Measurements from ENCODE around the gene FKBP7. TPM values are rescaled to one million over a fixed set of nuclear protein-coding genes. Genes with fewer than 3 reads are reported as not detected.
"Not testable (repeated sequence)": the region's sequence is repeated elsewhere in the genome, so short reads cannot be mapped to it uniquely, and the experiment has no call there.

FKBP7 gene
- total RNA-seq, 1 experiment from 2014 or later: 4.8 TPM

DNA sequence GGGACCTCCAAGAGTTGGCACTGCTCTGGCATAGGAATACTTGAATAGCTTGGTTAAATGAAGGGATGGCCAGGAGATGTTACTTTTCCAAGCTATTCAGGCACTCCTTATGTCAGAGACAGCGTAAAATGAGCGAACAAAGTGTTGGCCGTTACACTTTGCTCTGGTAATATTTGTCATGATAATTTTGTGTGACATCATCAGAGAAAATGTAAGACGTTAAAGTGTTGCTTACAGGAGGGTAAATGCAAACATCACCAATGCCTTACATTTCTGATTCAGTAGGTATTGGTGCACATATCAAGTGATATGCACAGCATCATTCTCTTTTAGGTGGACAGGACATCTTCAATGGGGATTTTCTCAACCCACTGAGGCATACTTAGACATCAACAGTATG lies 47.9 kb upstream of the FKBP7 start:
- no peak overlapping the region for H2AFZ ChIP-seq (ENCODE audit: low read length)
- Mint-ChIP-seq H3K27me3 (ENCODE audit: low read depth) (no peaks in the 10 kb centered on the region), H3K4me1 (peaks cover 4 to 12% of the 10 kb centered on the region in 2 experiments; a peak in 3 of 4 replicates), H3K27ac (no peak overlapping the region), H3K36me3 (ENCODE audit: insufficient read depth in 1 of 3, low read depth in 3 of 3) (peaks cover 0 to 10% (median under 1%) of the 10 kb centered on the region in 3 experiments; a peak in 5 of 7 replicates), H3K4me3 (no peak overlapping the region), H3K9me3 (no peaks in the 10 kb centered on the region)
- no peak overlapping the region for H2BK12ac ChIP-seq (ENCODE audit: insufficient read length, low read depth, low read length)
- no peak overlapping the region for H4K8ac ChIP-seq (replicated peaks; ENCODE audit: insufficient read length, low read depth, low read length)
- H2BK5ac ChIP-seq (ENCODE audit: insufficient read length, low read length): no peak overlapping the region
- H3K23ac ChIP-seq (ENCODE audit: insufficient read length, low read depth, low read length): no peak overlapping the region
- H3K27ac ChIP-seq (ENCODE audit: insufficient read length, low read depth, low read length): no peak overlapping the region
- no peaks in the 10 kb centered on the region for H4K20me1 ChIP-seq (ENCODE audit: control insufficient read depth, insufficient read depth, insufficient read length)
- H3K27me3 ChIP-seq (ENCODE audit: insufficient read depth, low read length): no peaks in the 10 kb centered on the region; the same call in 1 of the 2 replicates
- peaks cover 8% of the 10 kb centered on the region for H3K23me2 ChIP-seq (ENCODE audit: insufficient read length, low read depth, low read length, poor library complexity, severe bottlenecking)
- H3T11ph ChIP-seq (ENCODE audit: low read length): no peak overlapping the region
- H4K5ac ChIP-seq (ENCODE audit: insufficient read length, low read depth, low read length): no peak overlapping the region
- no peak overlapping the region for H3K18ac ChIP-seq (ENCODE audit: insufficient read length, low read depth, low read length)
- TF ChIP-seq, protein P1, sequence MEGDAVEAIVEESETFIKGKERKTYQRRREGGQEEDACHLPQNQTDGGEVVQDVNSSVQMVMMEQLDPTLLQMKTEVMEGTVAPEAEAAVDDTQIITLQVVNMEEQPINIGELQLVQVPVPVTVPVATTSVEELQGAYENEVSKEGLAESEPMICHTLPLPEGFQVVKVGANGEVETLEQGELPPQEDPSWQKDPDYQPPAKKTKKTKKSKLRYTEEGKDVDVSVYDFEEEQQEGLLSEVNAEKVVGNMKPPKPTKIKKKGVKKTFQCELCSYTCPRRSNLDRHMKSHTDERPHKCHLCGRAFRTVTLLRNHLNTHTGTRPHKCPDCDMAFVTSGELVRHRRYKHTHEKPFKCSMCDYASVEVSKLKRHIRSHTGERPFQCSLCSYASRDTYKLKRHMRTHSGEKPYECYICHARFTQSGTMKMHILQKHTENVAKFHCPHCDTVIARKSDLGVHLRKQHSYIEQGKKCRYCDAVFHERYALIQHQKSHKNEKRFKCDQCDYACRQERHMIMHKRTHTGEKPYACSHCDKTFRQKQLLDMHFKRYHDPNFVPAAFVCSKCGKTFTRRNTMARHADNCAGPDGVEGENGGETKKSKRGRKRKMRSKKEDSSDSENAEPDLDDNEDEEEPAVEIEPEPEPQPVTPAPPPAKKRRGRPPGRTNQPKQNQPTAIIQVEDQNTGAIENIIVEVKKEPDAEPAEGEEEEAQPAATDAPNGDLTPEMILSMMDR (conservative IDR thresholded peaks at IDR 0.05): no peak
- no peak overlapping the region for H2BK20ac ChIP-seq (ENCODE audit: low read depth, low read length, poor library complexity, severe bottlenecking)
- no peak overlapping the region for H3K4me2 ChIP-seq (ENCODE audit: insufficient read depth, insufficient read length, low read length)
- H2BK15ac ChIP-seq (ENCODE audit: low read depth, low read length): no peak overlapping the region
- H3K56ac ChIP-seq (ENCODE audit: insufficient read length, low read depth, low read length): no peak overlapping the region
- peaks cover 1% of the 10 kb centered on the region for H3K79me1 ChIP-seq (ENCODE audit: insufficient read depth, low read depth, low read length, poor library complexity, severe bottlenecking)
- no peak overlapping the region for H2AK5ac ChIP-seq (ENCODE audit: insufficient read length, low read length)
- no peak overlapping the region for H2BK120ac ChIP-seq (ENCODE audit: low read depth, low read length, poor library complexity, severe bottlenecking)
- no peaks in the 10 kb centered on the region for H3K4me1 ChIP-seq (ENCODE audit: insufficient read depth, low read length)
- H3K79me2 ChIP-seq (ENCODE audit: insufficient read depth, low read length): peaks cover 12% of the 10 kb centered on the region; the same call in 1 of the 2 replicates
- H3K4ac ChIP-seq (ENCODE audit: low read depth, low read length): no peak overlapping the region
- H3K14ac ChIP-seq (ENCODE audit: insufficient read depth, low read length): no peak overlapping the region
- WGBS (ENCODE audit: extremely low coverage, insufficient read length, low lambda C conversion rate): no CpG with 5 or more reads among the region's 4 CpGs
- no peaks in the 10 kb centered on the region for H3K9me3 ChIP-seq (ENCODE audit: control insufficient read depth, low read depth, low read length)
- no peak for DNase-seq
- H3K9ac ChIP-seq (ENCODE audit: extremely low read depth, insufficient read length, low read length): no peak overlapping the region
- no peak overlapping the region for H4K91ac ChIP-seq (ENCODE audit: insufficient read length, low read depth, low read length)

DNA sequence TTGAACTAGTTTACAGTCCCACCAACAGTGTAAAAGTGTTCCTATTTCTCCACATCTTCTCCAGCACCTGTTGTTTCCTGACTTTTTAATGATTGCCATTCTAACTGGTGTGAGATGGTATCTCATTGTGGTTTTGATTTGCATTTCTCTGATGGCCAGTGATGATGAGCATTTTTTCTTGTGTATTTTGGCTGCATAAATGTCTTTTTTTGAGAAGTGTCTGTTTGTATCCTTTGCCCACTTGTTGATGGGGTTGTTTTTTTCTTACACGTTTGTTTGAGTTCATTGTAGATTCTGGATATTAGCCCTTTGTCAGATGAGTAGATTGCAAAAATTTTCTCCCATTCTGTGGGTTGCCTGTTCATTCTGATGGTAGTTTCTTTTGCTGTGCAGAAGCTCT lies 47.1 kb upstream of the FKBP7 start:
- H4K20me1 ChIP-seq (ENCODE audit: control insufficient read depth, insufficient read depth, insufficient read length); H2BK5ac ChIP-seq (ENCODE audit: insufficient read length, low read length); H4K8ac ChIP-seq (replicated peaks; ENCODE audit: insufficient read length, low read depth, low read length); H3T11ph ChIP-seq (ENCODE audit: low read length); H2BK12ac ChIP-seq (ENCODE audit: insufficient read length, low read depth, low read length); H3K36me3 Mint-ChIP-seq (ENCODE audit: insufficient read depth in 1 of 3, low read depth in 3 of 3); H3K9me3 ChIP-seq (ENCODE audit: control insufficient read depth, low read depth, low read length); H3K4me2 ChIP-seq (ENCODE audit: insufficient read depth, insufficient read length, low read length); H3K27ac ChIP-seq (ENCODE audit: insufficient read length, low read depth, low read length); H4K5ac ChIP-seq (ENCODE audit: insufficient read length, low read depth, low read length); H3K27ac Mint-ChIP-seq; H3K23me2 ChIP-seq (ENCODE audit: insufficient read length, low read depth, low read length, poor library complexity, severe bottlenecking); H2AFZ ChIP-seq (ENCODE audit: low read length); H3K4me1 ChIP-seq (ENCODE audit: insufficient read depth, low read length); H3K14ac ChIP-seq (ENCODE audit: insufficient read depth, low read length); H3K79me1 ChIP-seq (ENCODE audit: insufficient read depth, low read depth, low read length, poor library complexity, severe bottlenecking); H3K23ac ChIP-seq (ENCODE audit: insufficient read length, low read depth, low read length); H3K27me3 ChIP-seq (ENCODE audit: insufficient read depth, low read length); H2BK15ac ChIP-seq (ENCODE audit: low read depth, low read length); H3K9me3 Mint-ChIP-seq; H2BK120ac ChIP-seq (ENCODE audit: low read depth, low read length, poor library complexity, severe bottlenecking); H3K9ac ChIP-seq (ENCODE audit: extremely low read depth, insufficient read length, low read length); H2BK20ac ChIP-seq (ENCODE audit: low read depth, low read length, poor library complexity, severe bottlenecking); H3K4me3 Mint-ChIP-seq; DNase-seq; H4K91ac ChIP-seq (ENCODE audit: insufficient read length, low read depth, low read length); H2AK5ac ChIP-seq (ENCODE audit: insufficient read length, low read length); H3K27me3 Mint-ChIP-seq (ENCODE audit: low read depth); H3K18ac ChIP-seq (ENCODE audit: insufficient read length, low read depth, low read length); H3K4ac ChIP-seq (ENCODE audit: low read depth, low read length); H3K56ac ChIP-seq (ENCODE audit: insufficient read length, low read depth, low read length): not testable (repeated sequence)
- peaks cover 12% of the 10 kb centered on the region; the same call in 1 of the 2 replicates for H3K79me2 ChIP-seq (ENCODE audit: insufficient read depth, low read length)
- no CpG with 5 or more reads among the region's 1 CpG for WGBS (ENCODE audit: extremely low coverage, insufficient read length, low lambda C conversion rate)
- H3K4me1 Mint-ChIP-seq: peaks cover 4 to 12% of the 10 kb centered on the region in 2 experiments; a peak in 3 of 4 replicates
